Immature natural killer cell (primary cell): ENCODE results near the gene CMTM7. TPM values are rescaled to one million over a fixed set of nuclear protein-coding genes. Genes with fewer than 3 reads are reported as not detected.

ENCODE experiments used
- DNase-seq, 3 donors: peaks; one replicate each; pipeline ENCODE4 v3.0.0; 2022; ENCODE audit warnings: mixed read lengths in 1 of 3
- H3K27ac Mint-ChIP-seq, 6 donors: one replicate each; pipeline ENCODE4 v1.8.0; 2020; ENCODE audit warnings: mixed read lengths in 6 of 6, mild to moderate bottlenecking in 5 of 6, inconsistent platforms in 4 of 6, moderate library complexity in 3 of 6
- H3K27me3 Mint-ChIP-seq, 3 donors: one replicate each; pipeline ENCODE4 v1.8.0; 2020 to 2021; ENCODE audit warnings: low read depth in 3 of 3, mild to moderate bottlenecking in 3 of 3, mixed read lengths in 3 of 3, moderate library complexity in 3 of 3, inconsistent platforms in 1 of 3
- H3K36me3 Mint-ChIP-seq, 3 donors: one replicate each; pipeline ENCODE4 v1.8.0; 2020; ENCODE audit warnings: mixed read lengths in 3 of 3, inconsistent platforms in 2 of 3, mild to moderate bottlenecking in 2 of 3
- H3K4me1 Mint-ChIP-seq, 2 donors: one replicate each; pipeline ENCODE4 v1.8.0; 2020; ENCODE audit warnings: inconsistent platforms in 2 of 2, mild to moderate bottlenecking in 2 of 2, mixed read lengths in 2 of 2, moderate library complexity in 1 of 2
- H3K4me3 Mint-ChIP-seq, 5 donors: one replicate each; pipeline ENCODE4 v1.8.0; 2020; ENCODE audit warnings: mild to moderate bottlenecking in 5 of 5, mixed read lengths in 5 of 5, inconsistent platforms in 3 of 5, moderate library complexity in 3 of 5
- H3K9me3 Mint-ChIP-seq, 6 donors: one replicate each; pipeline ENCODE4 v1.8.0; 2020; ENCODE audit warnings: mild to moderate bottlenecking in 6 of 6, mixed read lengths in 6 of 6, inconsistent platforms in 4 of 6, moderate library complexity in 3 of 6
- polyA plus RNA-seq, 3 donors: library from polyadenylated mRNA; unstranded; fragments of 300-500 nt; fragmentation: Illumina TruSeq; gene quantifications; one replicate each; pipeline ENCODE4 v1.2.3, GENCODE V29; 2021

CMTM7 gene, protein sequence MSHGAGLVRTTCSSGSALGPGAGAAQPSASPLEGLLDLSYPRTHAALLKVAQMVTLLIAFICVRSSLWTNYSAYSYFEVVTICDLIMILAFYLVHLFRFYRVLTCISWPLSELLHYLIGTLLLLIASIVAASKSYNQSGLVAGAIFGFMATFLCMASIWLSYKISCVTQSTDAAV
- polyA plus RNA-seq: 10 to 100 TPM; 16.8 to 29.8 (median 28.2) TPM

- H3K36me3 Mint-ChIP-seq: no peaks in the 10 kb centered on the region
- DNase-seq: peak; percentile 42 to 51 (median 49)
- H3K9me3 Mint-ChIP-seq: no peaks in the 10 kb centered on the region
- peak within 1 kb of the TSS; percentile 75 to 85 (median 80) for H3K27ac Mint-ChIP-seq
- H3K4me3 Mint-ChIP-seq: peak within 1 kb of the TSS; percentile 92 to 96 (median 95)
- peaks cover 40 to 49% of the 10 kb centered on the region in 2 donors for H3K4me1 Mint-ChIP-seq
- H3K27me3 Mint-ChIP-seq: peaks cover 0 to 1% (median 0%) of the 10 kb centered on the region in 3 donors
Observed at GRCh38 chr3:32391643-32392535, at the start of gene CMTM7. CMTM7 (plus strand) TSS chr3:32391853; CDS start chr3:32391907, 54 bp downstream.

- no peak overlapping the region for H3K4me3 Mint-ChIP-seq
- DNase-seq: no peak
- no peaks in the 10 kb centered on the region for H3K9me3 Mint-ChIP-seq
- no peaks in the 10 kb centered on the region for H3K36me3 Mint-ChIP-seq
- peaks cover 1 to 7% (median 2%) of the 10 kb centered on the region in 3 donors for H3K27me3 Mint-ChIP-seq
- no peaks in the 10 kb centered on the region for H3K4me1 Mint-ChIP-seq
- H3K27ac Mint-ChIP-seq: no peak overlapping the region
Observed at GRCh38 chr3:32347343-32348125, 44.1 kb upstream of the CMTM7 start.

- Mint-ChIP-seq H3K4me3 (no peak overlapping the region), H3K27me3 (peaks cover 0 to 7% (median 1%) of the 10 kb centered on the region in 3 donors), H3K36me3 (no peaks in the 10 kb centered on the region), H3K27ac (no peak overlapping the region), H3K9me3 (no peaks in the 10 kb centered on the region), H3K4me1 (no peaks in the 10 kb centered on the region)
- DNase-seq: no peak
Observed at GRCh38 chr3:32349184-32349583, 42.5 kb upstream of the CMTM7 start.

- no peak overlapping the region for H3K27ac Mint-ChIP-seq
- H3K4me3 Mint-ChIP-seq: no peak overlapping the region
- no peaks in the 10 kb centered on the region for H3K36me3 Mint-ChIP-seq
- no peak for DNase-seq
- H3K27me3 Mint-ChIP-seq: peaks cover 0 to 4% (median 0%) of the 10 kb centered on the region in 3 donors
- H3K9me3 Mint-ChIP-seq: no peaks in the 10 kb centered on the region
- H3K4me1 Mint-ChIP-seq: no peaks in the 10 kb centered on the region
Observed at GRCh38 chr3:32352563-32352962, 39.1 kb upstream of the CMTM7 start.

DNA sequence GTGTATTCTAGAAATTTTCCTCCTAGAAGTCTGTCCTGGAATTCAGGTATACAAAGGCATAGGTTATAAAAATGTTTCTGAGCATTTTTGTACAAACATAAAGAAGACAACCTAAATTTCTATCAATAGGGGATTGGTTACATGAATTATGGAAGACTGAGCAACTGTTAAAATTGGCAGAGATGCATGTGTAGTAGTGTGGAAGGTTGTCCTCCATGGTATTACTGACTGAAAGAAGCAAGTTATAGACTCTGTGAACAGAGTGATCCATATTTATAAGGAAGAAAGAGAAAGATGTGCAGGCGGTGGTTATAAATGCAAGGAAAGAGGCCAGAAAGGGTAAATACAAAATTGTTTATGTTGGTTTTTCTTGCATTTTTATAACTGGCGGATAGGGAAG lies 38.3 kb upstream of the CMTM7 start:
- no peaks in the 10 kb centered on the region for H3K36me3 Mint-ChIP-seq
- H3K27ac Mint-ChIP-seq: no peak overlapping the region
- peaks cover 0 to 4% (median 2%) of the 10 kb centered on the region in 3 donors for H3K27me3 Mint-ChIP-seq
- H3K9me3 Mint-ChIP-seq: no peaks in the 10 kb centered on the region
- no peaks in the 10 kb centered on the region for H3K4me1 Mint-ChIP-seq
- no peak overlapping the region for H3K4me3 Mint-ChIP-seq
- no peak for DNase-seq

GRCh38 chr3:32354362-32354778 lies 37.3 kb upstream of the CMTM7 start:
- Mint-ChIP-seq H3K4me1 (no peaks in the 10 kb centered on the region), H3K9me3 (no peaks in the 10 kb centered on the region), H3K4me3 (no peak overlapping the region), H3K27ac (no peak overlapping the region), H3K36me3 (no peaks in the 10 kb centered on the region), H3K27me3 (peaks cover 0 to 4% (median 2%) of the 10 kb centered on the region in 3 donors)
- no peak for DNase-seq

DNA sequence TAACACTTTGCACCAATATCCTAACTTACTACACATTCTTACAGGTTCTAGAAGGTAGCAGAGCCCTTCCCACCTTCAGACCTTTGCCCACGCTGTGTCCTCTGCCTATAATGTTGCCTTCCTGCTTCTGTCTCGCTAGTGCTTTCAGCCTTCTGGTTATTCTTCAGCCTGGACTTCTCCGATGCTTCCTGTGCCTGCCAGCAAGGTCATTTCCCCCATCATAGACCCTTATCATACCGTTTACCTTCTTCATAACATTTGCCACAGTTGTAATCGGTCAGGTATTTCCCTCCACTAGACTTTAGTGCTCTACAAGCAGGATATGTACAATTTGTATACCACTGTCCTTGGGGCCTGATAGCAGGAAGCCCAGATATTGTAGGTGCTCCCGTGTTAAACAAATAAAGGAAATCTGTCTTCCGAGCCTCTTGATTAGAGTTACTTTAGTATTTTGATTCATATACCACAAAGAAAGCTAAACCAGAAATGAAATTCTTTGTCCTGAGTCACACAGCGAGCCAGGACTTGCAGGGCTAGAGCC lies 35.8 kb upstream of the CMTM7 start:
- Mint-ChIP-seq H3K27ac (no peak overlapping the region), H3K27me3 (peaks cover 0 to 4% (median 2%) of the 10 kb centered on the region in 3 donors), H3K4me3 (no peak overlapping the region), H3K9me3 (no peaks in the 10 kb centered on the region), H3K36me3 (no peaks in the 10 kb centered on the region), H3K4me1 (no peaks in the 10 kb centered on the region)
- no peak for DNase-seq

DNA sequence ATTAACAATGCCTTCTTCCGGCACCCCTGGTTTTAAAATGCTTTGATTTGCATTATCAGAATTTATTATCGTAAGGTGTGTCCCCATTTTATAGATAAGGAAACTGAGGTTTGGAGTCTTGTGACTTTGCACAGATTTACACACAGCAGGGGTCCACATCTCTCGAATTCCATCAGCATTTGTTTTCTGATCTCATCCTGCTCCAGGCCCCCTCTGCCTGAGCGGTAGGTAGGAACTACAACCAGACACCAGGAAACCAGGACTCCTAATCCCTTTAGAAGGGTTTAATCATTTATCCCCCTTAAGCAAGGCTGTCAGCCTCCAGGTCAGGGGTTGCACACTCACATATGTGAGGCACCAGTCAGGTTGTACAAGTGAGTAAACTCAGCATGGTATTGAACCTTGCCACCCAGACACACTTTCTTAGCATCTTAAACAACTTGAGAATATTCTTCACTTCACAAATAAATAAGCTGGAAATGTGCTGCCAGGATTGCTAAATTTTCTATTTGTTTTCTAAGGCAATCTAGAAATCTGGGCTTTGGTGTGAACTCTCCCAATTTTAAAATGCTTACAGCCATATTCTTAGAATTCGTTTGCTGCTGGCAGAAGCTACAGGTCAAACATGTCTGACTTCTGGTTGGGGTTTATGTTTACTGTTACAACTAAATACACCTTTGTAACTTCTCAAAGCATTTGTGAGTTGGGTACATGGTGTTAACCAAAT lies 31.7 kb upstream of the CMTM7 start:
- H3K4me1 Mint-ChIP-seq: no peaks in the 10 kb centered on the region
- no peaks in the 10 kb centered on the region for H3K36me3 Mint-ChIP-seq
- no peaks in the 10 kb centered on the region for H3K9me3 Mint-ChIP-seq
- H3K27ac Mint-ChIP-seq: no peak overlapping the region
- no peak for DNase-seq
- H3K27me3 Mint-ChIP-seq: peaks cover 0 to 3% (median 2%) of the 10 kb centered on the region in 3 donors
- H3K4me3 Mint-ChIP-seq: no peak overlapping the region

GRCh38 chr3:32360493-32360827 lies 31.2 kb upstream of the CMTM7 start:
- DNase-seq: no peak
- H3K36me3 Mint-ChIP-seq: no peaks in the 10 kb centered on the region
- no peak overlapping the region for H3K27ac Mint-ChIP-seq
- peaks cover 0 to 3% (median 2%) of the 10 kb centered on the region in 3 donors for H3K27me3 Mint-ChIP-seq
- no peaks in the 10 kb centered on the region for H3K9me3 Mint-ChIP-seq
- H3K4me3 Mint-ChIP-seq: no peak overlapping the region
- H3K4me1 Mint-ChIP-seq: no peaks in the 10 kb centered on the region

DNA sequence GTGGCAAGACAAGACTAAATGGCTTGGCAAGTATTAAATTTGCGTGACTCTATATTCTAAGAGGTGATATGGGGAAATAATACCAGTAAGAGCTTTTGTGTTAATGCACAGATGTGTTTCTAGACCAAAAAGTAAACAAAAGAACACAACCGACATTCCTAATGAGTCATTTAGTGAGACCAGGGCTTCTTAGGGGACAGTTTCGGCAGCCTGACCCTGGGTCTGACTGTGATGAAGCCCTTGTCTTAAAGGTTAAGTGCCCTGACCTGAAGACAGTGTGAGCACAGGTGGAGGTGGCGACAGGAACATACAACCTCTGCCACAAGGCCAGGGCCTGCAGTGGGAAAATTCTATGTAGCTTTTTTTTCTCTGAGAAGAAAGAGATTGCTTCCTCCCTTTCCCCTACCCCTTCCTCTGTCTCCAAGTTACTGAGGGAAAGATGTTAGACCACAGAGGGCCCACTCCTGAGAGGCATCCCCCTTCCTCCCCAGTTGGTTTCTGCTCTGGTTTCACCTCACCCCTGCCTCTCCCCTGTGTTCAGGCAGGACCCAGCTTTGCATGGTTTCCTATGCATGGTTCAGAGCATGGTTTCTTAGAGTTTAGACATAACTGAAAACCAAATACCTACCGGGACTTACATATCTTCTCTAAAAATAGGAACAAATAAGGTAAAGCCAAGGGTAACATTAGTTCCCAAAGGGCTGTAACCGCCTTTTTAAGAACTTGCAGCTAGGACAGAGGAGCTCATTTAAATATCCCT lies 24.8 kb upstream of the CMTM7 start:
- Mint-ChIP-seq H3K4me1 (no peaks in the 10 kb centered on the region), H3K27me3 (peaks cover 0 to 5% (median 0%) of the 10 kb centered on the region in 3 donors), H3K4me3 (no peak overlapping the region), H3K36me3 (peaks cover 0 to 4% (median 0%) of the 10 kb centered on the region in 3 donors), H3K27ac (no peak overlapping the region), H3K9me3 (no peaks in the 10 kb centered on the region)
- no peak for DNase-seq

DNA sequence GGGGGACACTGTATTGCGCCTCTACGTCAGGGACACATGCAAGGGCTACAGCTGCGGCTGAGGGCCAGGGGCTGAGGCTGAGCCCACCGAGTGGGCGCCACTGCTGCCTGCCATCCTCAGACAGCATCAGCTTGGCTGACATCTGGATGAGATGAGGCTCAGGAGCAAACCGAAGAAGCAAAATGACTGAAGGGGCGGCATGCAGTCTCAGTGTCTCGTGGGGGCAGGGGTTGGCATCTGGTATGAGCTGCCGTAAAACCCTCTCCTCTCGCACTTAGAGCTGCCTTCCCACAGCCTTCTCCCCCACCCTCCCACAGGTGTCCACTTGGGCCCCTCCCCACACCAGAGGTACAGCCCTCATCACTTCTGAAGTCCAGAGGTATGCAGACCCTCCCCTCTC lies 24.2 kb upstream of the CMTM7 start:
- Mint-ChIP-seq H3K27ac (no peak overlapping the region), H3K9me3 (no peaks in the 10 kb centered on the region), H3K36me3 (peaks cover 0 to 4% (median 0%) of the 10 kb centered on the region in 3 donors), H3K27me3 (peaks cover 0 to 5% (median 0%) of the 10 kb centered on the region in 3 donors), H3K4me1 (no peaks in the 10 kb centered on the region), H3K4me3 (no peak overlapping the region)
- no peak for DNase-seq

DNA sequence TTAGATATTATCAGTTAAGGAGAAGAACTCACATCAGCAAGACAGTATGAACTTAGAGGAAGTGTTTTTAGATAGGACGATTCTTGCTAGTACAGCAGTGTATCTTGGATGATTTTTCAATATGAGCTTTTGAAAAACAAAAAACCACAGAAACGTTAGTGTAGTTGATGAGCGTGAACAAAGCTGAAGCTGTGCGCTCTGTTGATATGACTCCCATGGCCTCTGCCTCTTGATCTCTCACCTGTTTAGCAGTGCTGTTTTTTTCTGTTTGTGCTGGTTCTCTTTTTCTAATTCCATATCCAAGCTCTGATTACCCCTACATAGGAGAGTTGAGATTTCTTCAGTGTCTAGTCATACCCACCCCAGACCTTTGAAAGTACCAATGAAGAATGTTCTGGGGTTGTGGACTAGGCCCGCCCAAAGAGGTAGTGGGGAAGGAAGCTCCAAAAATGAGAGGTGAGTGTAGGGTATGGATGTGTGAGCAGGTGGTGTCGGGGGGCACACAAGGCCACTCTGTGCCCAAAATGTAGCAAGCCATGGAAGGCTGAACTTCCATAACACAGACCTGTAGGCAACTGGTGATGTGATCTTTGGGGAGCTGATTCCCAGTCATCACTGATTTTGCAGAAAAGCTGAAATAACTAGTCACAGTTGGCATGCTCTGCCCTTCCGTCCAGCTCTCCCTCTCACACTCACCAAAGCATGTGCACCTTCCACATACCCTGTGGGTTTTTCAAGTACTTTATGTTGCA lies 20.0 kb upstream of the CMTM7 start:
- Mint-ChIP-seq H3K4me1 (peaks cover 5 to 7% of the 10 kb centered on the region in 2 donors), H3K27me3 (peaks cover 1 to 3% (median 3%) of the 10 kb centered on the region in 3 donors), H3K36me3 (peaks cover 0 to 4% (median 0%) of the 10 kb centered on the region in 3 donors), H3K9me3 (no peaks in the 10 kb centered on the region), H3K27ac (no peak overlapping the region), H3K4me3 (no peak overlapping the region)
- no peak for DNase-seq
